NCI-H1694 treated with DMSO at 0.1 percent for 48 hours (cell line): ENCODE measurements around the gene DLL4.
"Not testable (repeated sequence)": the region's sequence is repeated elsewhere in the genome, so short reads cannot be mapped to it uniquely, and the experiment has no call there.

Experiments
- DNase-seq: peaks from one replicate; lab custom pipeline; 2025; lab: John Stamatoyannopoulos, UW

DLL4 gene

GRCh38 chr15:40941528-40942336 lies 12.6 kb downstream of the DLL4 start:
- peak; percentile 16 for DNase-seq

- no peak for DNase-seq
Measured at GRCh38 chr15:40942337-40942854, 13.3 kb downstream of the DLL4 start.

- no peak for DNase-seq
Measured at GRCh38 chr15:40942878-40943277, 13.7 kb downstream of the DLL4 start.

- no peak for DNase-seq
Measured at GRCh38 chr15:40943764-40944365, 14.7 kb downstream of the DLL4 start.

GRCh38 chr15:40944510-40945296 lies 15.6 kb downstream of the DLL4 start:
- no peak for DNase-seq

GRCh38 chr15:40948706-40949473 lies 19.8 kb downstream of the DLL4 start:
- no peak for DNase-seq

GRCh38 chr15:40949756-40950207 lies 20.6 kb downstream of the DLL4 start:
- DNase-seq: no peak

- no peak for DNase-seq
Measured at GRCh38 chr15:40951764-40952163, 22.6 kb downstream of the DLL4 start.

GRCh38 chr15:40952301-40952900 lies 23.3 kb downstream of the DLL4 start:
- no peak for DNase-seq

GRCh38 chr15:40952901-40953712 lies 24.0 kb downstream of the DLL4 start, which contains the start of gene CHAC1:
Gene CHAC1 (plus strand): TSS chr15:40953471. CDS start chr15:40953584, 113 bp downstream.
- DNase-seq: peak; percentile 84

GRCh38 chr15:40953713-40954074 lies 24.6 kb downstream of the DLL4 start:
- no peak for DNase-seq

GRCh38 chr15:40954158-40954848 lies 25.2 kb downstream of the DLL4 start:
- not testable (repeated sequence) for DNase-seq

GRCh38 chr15:40955141-40955903 lies 26.2 kb downstream of the DLL4 start:
- DNase-seq: no peak

GRCh38 chr15:40955930-40956540 lies 26.9 kb downstream of the DLL4 start:
- DNase-seq: no peak

- no peak for DNase-seq
Measured at GRCh38 chr15:40956541-40956982, 27.4 kb downstream of the DLL4 start.

GRCh38 chr15:40957041-40957555 lies 28.0 kb downstream of the DLL4 start:
- DNase-seq: no peak

- DNase-seq: peak; percentile 70
Measured at GRCh38 chr15:40957581-40958051, 28.5 kb downstream of the DLL4 start.

GRCh38 chr15:40958146-40958545 lies 29.0 kb downstream of the DLL4 start:
- DNase-seq: no peak
